NCI-H226 (cell line): Measurements from ENCODE around the gene LPAR3.

Source experiments
- DNase-seq: peaks from one replicate; pipeline ENCODE4 v3.0.0-alpha.2; 2015

The LPAR3 gene

GRCh38 chr1:84773195-84773594 lies 119.8 kb downstream of the LPAR3 start:
- no peak for DNase-seq

- peak; percentile 48 for DNase-seq
These were observed 120.5 kb downstream of the LPAR3 start for GRCh38 chr1:84772428-84772943.

GRCh38 chr1:84771895-84772294 lies 121.1 kb downstream of the LPAR3 start:
- DNase-seq = no peak

GRCh38 chr1:84770481-84770880 lies 122.5 kb downstream of the LPAR3 start:
- no peak for DNase-seq

- DNase-seq = no peak
These were observed 123.4 kb downstream of the LPAR3 start for GRCh38 chr1:84769636-84770035.

- no peak for DNase-seq
These were observed 124.4 kb downstream of the LPAR3 start for GRCh38 chr1:84768634-84769033.

GRCh38 chr1:84763912-84764680 lies 128.9 kb downstream of the LPAR3 start:
- no peak for DNase-seq

GRCh38 chr1:84762664-84763063 lies 130.3 kb downstream of the LPAR3 start:
- peak; percentile 5 for DNase-seq
